GM12891 (cell line): ENCODE data around the gene ARFGEF3.

Experiments
- POLR2A ChIP-seq: IDR thresholded peaks from 2 replicates; pipeline ENCODE4 v1.6.1; 2011; ENCODE audit warnings: low read depth, low read length, control low read depth
- POLR2AphosphoS5 ChIP-seq: IDR thresholded peaks from 2 replicates; pipeline ENCODE4 v1.6.1; 2011; ENCODE audit warnings: low read depth, low read length, control low read depth
- POU2F2 ChIP-seq: IDR thresholded peaks from 2 replicates; pipeline ENCODE4 v1.6.1; 2011; ENCODE audit warnings: low read depth, mild to moderate bottlenecking, control low read depth, low read length, moderate library complexity
- SPI1 ChIP-seq: IDR thresholded peaks from 2 replicates; pipeline ENCODE4 v1.6.1; 2011; ENCODE audit warnings: low read depth, low read length, control low read depth
- TAF1 ChIP-seq: IDR thresholded peaks from 2 replicates; pipeline ENCODE4 v1.6.1; 2011; ENCODE audit warnings: low read depth, low read length, control low read depth

- no peak for TF ChIP-seq POLR2AphosphoS5
- no peak for TF ChIP-seq POLR2A
- no peak for TF ChIP-seq SPI1
- TF ChIP-seq TAF1 = no peak
- TF ChIP-seq POU2F2 = no peak
Measured at GRCh38 chr6:138188278-138188941, 26.7 kb downstream of the ARFGEF3 start.
